ENCODE results near the gene SORCS1. TPM values are rescaled to one million over a fixed set of nuclear protein-coding genes. Genes with fewer than 3 reads are reported as not detected.

SORCS1 gene
- total RNA-seq, 1 experiment from 2014 or later, result 1.7 TPM

- Histone ChIP-seq H2BK15ac (ENCODE audit: low read depth, low read length) (no peak overlapping the region), H3K4me1 (ENCODE audit: insufficient read depth, low read length) (no peaks in the 10 kb centered on the region), H3K79me2 (ENCODE audit: insufficient read depth, low read length) (no peaks in the 10 kb centered on the region), H2BK20ac (ENCODE audit: low read depth, low read length, poor library complexity, severe bottlenecking) (no peak overlapping the region), H4K8ac (replicated peaks; ENCODE audit: insufficient read length, low read depth, low read length) (no peak overlapping the region), H3K23me2 (ENCODE audit: insufficient read length, low read depth, low read length, poor library complexity, severe bottlenecking) (no peaks in the 10 kb centered on the region), H3T11ph (ENCODE audit: low read length) (no peak overlapping the region), H3K27ac (ENCODE audit: insufficient read length, low read depth, low read length) (no peak overlapping the region), H4K5ac (ENCODE audit: insufficient read length, low read depth, low read length) (no peak overlapping the region), H3K4ac (ENCODE audit: low read depth, low read length) (no peak overlapping the region), H3K23ac (ENCODE audit: insufficient read length, low read depth, low read length) (no peak overlapping the region), H2AK5ac (ENCODE audit: insufficient read length, low read length) (no peak overlapping the region), H3K56ac (ENCODE audit: insufficient read length, low read depth, low read length) (no peak overlapping the region), H2BK12ac (ENCODE audit: insufficient read length, low read depth, low read length) (no peak overlapping the region), H2BK120ac (ENCODE audit: low read depth, low read length, poor library complexity, severe bottlenecking) (no peak overlapping the region), H4K20me1 (ENCODE audit: control insufficient read depth, insufficient read depth, insufficient read length) (no peaks in the 10 kb centered on the region), H3K9me3 (ENCODE audit: control insufficient read depth, low read depth, low read length) (no peaks in the 10 kb centered on the region), H2BK5ac (ENCODE audit: insufficient read length, low read length) (no peak overlapping the region), H3K18ac (ENCODE audit: insufficient read length, low read depth, low read length) (no peak overlapping the region), H3K4me2 (ENCODE audit: insufficient read depth, insufficient read length, low read length) (no peak overlapping the region), H3K14ac (ENCODE audit: insufficient read depth, low read length) (no peak overlapping the region; the same call in 1 of the 2 replicates), H3K9ac (ENCODE audit: extremely low read depth, insufficient read length, low read length) (no peak overlapping the region), H3K79me1 (ENCODE audit: insufficient read depth, low read depth, low read length, poor library complexity, severe bottlenecking) (no peaks in the 10 kb centered on the region), H2AFZ (ENCODE audit: low read length) (no peak overlapping the region), H3K27me3 (ENCODE audit: insufficient read depth, low read length) (no peaks in the 10 kb centered on the region), H4K91ac (ENCODE audit: insufficient read length, low read depth, low read length) (no peak overlapping the region)
- Mint-ChIP-seq H3K27ac (no peak overlapping the region; a peak in 1 of 7 replicates), H3K36me3 (ENCODE audit: insufficient read depth in 1 of 3, low read depth in 3 of 3) (no peaks in the 10 kb centered on the region), H3K27me3 (ENCODE audit: low read depth) (no peaks in the 10 kb centered on the region; the same call in 1 of the 2 replicates), H3K9me3 (no peaks in the 10 kb centered on the region), H3K4me3 (no peak overlapping the region; a peak in 1 of 5 replicates), H3K4me1 (no peaks in the 10 kb centered on the region)
- WGBS (ENCODE audit: extremely low coverage, insufficient read length, low lambda C conversion rate), result no CpG with 5 or more reads among the region's 2 CpGs
- no peak for DNase-seq
- TF ChIP-seq, protein P1, sequence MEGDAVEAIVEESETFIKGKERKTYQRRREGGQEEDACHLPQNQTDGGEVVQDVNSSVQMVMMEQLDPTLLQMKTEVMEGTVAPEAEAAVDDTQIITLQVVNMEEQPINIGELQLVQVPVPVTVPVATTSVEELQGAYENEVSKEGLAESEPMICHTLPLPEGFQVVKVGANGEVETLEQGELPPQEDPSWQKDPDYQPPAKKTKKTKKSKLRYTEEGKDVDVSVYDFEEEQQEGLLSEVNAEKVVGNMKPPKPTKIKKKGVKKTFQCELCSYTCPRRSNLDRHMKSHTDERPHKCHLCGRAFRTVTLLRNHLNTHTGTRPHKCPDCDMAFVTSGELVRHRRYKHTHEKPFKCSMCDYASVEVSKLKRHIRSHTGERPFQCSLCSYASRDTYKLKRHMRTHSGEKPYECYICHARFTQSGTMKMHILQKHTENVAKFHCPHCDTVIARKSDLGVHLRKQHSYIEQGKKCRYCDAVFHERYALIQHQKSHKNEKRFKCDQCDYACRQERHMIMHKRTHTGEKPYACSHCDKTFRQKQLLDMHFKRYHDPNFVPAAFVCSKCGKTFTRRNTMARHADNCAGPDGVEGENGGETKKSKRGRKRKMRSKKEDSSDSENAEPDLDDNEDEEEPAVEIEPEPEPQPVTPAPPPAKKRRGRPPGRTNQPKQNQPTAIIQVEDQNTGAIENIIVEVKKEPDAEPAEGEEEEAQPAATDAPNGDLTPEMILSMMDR (conservative IDR thresholded peaks at IDR 0.05), result no peak
Observed at GRCh38 chr10:107214261-107214660, 49.8 kb upstream of the SORCS1 start.

Data from H9 (cell line).